Stimulated activated CD4-positive, alpha-beta T cell treated with anti-CD3 and anti-CD28 coated beads, TNF-alpha, amount 100 ng/mL, for 48 hours (primary cell): ENCODE data around the gene GALC.

ENCODE experiments used
- DNase-seq, 3 donors: peaks; one replicate each; pipeline ENCODE4 v3.0.0-alpha.2; 2020; ENCODE audit warnings: low read depth in 3 of 3

Gene GALC

GRCh38 chr14:87955501-87955900 is 37.5 kb downstream of the GALC start:
- DNase-seq: no peak

GRCh38 chr14:87952307-87953094 is 40.5 kb downstream of the GALC start:
- no peak for DNase-seq

- DNase-seq: no peak
Observed at GRCh38 chr14:87944987-87945604, 47.9 kb downstream of the GALC start.

- DNase-seq: no peak
Observed at GRCh38 chr14:87940894-87941293, 52.1 kb downstream of the GALC start.

- DNase-seq: no peak
Observed at GRCh38 chr14:87940382-87940781, 52.6 kb downstream of the GALC start.

- DNase-seq: no peak
Observed at GRCh38 chr14:87935886-87936285, 57.1 kb downstream of the GALC start.

GRCh38 chr14:87935081-87935828 is 57.7 kb downstream of the GALC start:
- no peak for DNase-seq

GRCh38 chr14:87934185-87934584 is 58.8 kb downstream of the GALC start:
- no peak for DNase-seq

- DNase-seq: no peak
Observed at GRCh38 chr14:87916886-87917275, 76.1 kb downstream of the GALC start.

- no peak for DNase-seq
Observed at GRCh38 chr14:87916103-87916885, 76.7 kb downstream of the GALC start.

- DNase-seq: no peak
Observed at GRCh38 chr14:87908550-87908949, 84.4 kb downstream of the GALC start.

- no peak for DNase-seq
Observed at GRCh38 chr14:87901652-87902051, 91.3 kb downstream of the GALC start.

- DNase-seq: no peak
Observed at GRCh38 chr14:87901236-87901635, 91.7 kb downstream of the GALC start.

- DNase-seq: no peak
Observed at GRCh38 chr14:87899228-87899627, 93.8 kb downstream of the GALC start.

GRCh38 chr14:87898301-87898700 is 94.7 kb downstream of the GALC start:
- no peak for DNase-seq

- no peak for DNase-seq
Observed at GRCh38 chr14:87896393-87897380, 96.3 kb downstream of the GALC start.

GRCh38 chr14:87894920-87895319 is 98.1 kb downstream of the GALC start:
- no peak for DNase-seq

- no peak for DNase-seq
Observed at GRCh38 chr14:87892763-87893162, 100.2 kb downstream of the GALC start.

GRCh38 chr14:87888136-87888999 is 104.6 kb downstream of the GALC start:
- no peak for DNase-seq

GRCh38 chr14:87883750-87884149 is 109.2 kb downstream of the GALC start:
- no peak for DNase-seq
